NCI-H2227 treated with DMSO at 0.1 percent for 48 hours (cell line): ENCODE results near the gene PLXNB3.
"Not testable (repeated sequence)": the region's sequence is repeated elsewhere in the genome, so short reads cannot be mapped to it uniquely, and the experiment has no call there.

Source experiments
- DNase-seq: peaks from one replicate; lab custom pipeline; 2025; lab: John Stamatoyannopoulos, UW

Gene PLXNB3

DNA sequence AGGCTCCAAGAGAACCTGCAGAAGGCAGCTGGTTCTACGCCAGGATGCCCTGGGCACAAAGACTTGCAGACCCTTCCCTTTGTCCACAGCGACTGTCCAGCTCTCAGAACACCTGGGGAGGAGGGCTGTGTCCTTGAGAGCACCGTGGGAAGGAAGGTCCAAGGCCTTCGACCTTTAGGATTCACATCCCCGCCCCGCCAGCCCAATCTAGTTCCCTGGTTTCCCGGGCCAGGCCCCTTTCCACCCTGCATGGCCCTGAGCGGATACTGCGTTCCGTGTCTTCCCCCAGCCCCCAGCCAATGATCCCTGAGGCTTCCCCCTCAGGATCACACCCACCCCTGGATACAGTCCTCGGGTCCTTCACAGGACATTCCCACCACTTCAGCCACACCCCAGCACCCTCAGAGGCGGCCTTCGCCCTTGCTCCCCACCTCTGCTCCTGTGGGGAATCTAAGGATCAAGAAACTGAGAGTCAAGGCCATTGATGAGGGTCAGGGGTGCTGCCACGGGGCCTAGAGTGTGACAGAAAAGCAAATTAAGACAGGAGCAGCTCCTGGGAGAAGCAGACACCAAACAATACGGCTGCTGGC, 30.3 kb upstream of the PLXNB3 start:
- no peak for DNase-seq

DNA sequence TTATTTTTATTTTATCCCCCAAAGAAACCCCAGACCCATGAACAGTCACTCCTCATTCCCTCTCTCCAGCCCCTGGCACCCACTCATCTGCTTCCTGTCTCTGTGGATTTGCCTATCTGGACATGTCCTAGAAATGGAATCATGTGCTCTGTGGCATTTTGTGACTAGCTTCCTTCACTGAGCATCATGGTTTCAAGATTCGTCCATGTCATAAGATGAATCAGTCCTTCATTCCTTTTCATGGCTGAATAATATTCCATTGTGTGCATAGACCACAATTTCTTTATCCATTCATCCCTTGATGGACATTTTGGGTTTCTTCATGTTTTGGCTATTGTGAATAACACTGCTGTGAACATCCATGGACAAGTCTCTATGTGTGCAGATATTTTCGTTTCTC, 29.2 kb upstream of the PLXNB3 start:
- no peak for DNase-seq

DNA sequence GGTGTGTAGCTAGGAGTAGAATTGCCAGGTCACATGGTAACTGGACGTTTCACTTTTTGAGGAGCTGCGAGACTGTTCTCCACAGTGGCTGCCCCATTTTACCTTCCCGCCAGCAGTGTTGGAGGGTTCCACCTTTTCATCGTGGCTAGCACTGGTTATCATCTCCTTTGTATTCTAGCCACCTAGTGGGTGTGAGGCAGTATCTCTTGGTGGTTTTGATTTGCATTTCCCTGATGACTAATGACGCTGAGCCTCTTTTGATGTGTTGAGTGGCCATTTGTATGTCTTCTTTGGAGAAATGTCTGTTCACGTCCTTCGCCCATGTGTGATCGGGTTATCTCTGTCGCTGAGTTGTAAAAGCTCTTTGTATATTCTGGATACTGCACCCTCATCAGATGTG, 28.8 kb upstream of the PLXNB3 start:
- no peak for DNase-seq

DNA sequence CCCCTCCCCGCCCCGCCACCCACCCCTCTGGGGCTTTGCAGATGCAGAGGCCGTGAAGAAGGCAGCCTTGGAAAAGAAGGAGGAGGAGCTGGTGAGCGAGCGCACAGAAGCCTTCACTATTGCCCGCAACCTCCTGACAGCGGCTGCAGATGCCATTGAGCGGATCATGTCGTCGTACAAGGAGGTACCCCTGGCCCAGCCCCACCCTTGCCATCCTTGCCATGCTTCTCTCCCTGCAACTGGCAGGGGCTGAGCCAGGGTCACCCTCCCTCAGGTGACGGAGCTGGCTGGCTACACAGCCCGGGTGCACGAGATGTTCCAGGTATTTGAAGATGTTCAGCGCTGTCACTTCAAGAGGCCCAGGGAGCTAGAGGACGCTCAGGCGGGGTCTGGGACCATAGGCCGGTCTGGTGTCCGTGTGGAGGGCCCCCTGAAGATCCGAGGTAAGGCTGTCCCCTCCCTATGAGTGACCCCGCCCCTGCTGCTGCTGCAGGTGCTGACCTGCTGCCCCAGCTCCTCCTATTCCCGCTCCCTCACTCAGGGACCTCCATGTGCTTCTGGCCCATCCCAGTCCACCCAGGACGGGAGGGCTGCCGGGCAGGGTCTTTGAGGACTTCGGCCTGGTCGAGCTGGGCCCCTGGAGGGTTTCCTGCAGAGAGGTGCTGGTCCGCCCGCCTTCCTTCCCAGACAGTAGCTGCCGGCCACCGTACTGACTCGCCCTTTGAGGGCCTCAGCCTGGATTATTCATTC, 27.8 kb upstream of the PLXNB3 start:
- no peak for DNase-seq

DNA sequence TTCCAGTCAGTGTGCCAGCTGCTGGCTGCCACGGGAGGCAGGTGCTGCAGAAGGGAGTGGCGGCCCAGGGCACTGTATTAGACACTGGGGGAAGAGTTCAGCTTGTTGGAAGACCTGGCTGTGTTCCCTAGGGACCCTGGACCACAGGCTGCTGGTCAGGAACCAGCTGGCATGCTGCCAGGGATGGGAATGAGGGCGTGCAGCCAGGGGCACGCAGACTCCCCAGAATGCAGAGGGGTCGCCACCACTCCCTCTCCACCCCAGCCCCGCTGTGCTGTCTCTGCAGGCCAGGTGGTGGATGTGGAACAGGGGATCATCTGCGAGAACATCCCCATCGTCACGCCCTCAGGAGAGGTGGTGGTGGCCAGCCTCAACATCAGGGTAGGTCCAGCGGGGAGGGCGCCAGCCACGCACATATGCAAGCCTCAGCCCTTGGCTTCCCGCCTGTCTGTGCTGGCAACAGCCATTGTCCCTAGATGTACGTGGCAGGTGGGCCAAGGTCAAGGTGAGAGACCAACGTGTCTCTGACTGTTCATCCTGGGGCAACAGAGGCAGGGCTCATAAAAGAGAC, 27.1 kb upstream of the PLXNB3 start:
- DNase-seq: no peak

DNA sequence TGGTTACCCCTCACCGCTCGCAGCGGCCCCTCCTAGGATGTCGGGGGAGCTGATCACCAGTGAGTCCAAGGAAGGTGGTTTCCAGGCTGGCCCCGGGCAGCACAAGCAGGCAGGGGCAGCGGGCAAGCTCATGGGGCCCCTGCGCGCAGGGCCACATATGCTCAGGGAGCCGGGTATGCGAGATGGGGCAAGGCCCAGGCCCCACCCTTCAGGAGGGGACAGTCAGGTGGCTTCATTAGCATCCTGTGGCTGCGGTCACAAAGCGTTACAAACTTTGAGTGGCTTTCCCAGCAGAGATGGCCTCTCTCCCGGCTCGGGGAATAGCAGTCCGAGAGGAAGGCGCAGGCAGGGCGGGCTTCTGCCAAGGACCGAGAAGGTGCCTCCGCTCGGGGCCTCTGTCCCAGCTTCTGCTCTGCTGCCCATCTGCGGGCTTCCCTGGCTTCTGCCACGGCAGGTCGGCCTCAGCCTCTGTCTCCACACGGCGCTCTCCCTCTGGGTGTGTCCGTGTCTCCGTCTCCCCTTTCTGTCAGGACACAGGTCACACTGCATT, 25.9 kb upstream of the PLXNB3 start:
- no peak for DNase-seq

DNA sequence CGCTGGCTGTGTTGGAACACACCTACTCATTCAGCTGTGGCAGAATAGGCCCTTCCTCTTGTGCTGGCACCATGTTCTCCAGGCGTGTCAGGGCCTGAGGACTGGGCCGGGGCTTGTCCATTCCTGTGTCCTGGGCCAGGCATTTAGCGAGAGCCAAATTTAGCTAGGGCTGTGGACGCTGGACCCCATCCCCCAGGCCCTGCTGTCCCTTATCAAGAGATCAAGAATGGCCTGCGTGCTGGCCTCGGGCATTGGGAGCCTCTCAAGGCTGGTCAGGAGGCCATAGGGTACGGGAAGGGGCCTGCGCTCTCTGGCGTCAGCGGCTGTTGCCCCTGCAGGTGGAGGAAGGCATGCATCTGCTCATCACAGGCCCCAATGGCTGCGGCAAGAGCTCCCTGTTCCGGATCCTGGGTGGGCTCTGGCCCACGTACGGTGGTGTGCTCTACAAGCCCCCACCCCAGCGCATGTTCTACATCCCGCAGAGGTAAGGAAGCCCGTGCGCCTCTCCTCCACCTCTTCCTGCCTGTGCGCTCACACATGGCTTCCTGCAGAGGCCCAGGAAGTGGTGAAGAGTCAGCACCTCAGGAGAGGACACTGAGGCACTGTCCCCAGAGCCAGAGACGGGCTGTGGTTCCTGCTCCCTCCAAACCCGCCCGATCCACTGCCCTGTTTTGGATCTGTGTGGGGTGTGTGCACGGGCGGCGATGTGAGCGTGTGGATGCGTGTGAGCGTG, 24.1 kb upstream of the PLXNB3 start:
- DNase-seq: no peak

DNA sequence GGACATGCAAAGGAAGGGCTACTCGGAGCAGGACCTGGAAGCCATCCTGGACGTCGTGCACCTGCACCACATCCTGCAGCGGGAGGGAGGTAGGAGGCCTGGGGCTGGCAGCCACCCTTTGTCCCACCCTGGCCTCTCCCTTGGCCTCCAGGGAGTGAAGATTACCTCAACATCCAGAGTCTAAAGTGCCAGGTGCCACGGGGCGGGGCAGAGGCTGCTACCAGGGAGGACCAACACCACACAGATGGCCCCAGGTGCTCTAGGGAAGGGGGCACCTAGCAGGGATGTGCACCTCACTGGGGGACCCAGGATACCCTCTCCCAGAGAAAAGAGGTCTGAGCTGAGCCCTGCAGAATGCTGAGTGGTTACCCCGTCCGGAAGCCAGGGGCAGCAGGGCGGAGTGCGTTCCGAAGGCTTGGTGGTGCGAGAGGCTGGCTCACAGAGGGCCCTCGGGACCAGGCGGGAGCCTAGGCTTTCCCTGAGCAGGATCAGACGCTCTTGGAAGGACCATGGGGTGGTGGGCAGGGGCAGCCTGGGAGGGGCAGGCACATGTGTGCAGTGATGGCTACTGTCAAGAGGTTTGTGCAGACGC, 23.3 kb upstream of the PLXNB3 start:
- DNase-seq: no peak

DNA sequence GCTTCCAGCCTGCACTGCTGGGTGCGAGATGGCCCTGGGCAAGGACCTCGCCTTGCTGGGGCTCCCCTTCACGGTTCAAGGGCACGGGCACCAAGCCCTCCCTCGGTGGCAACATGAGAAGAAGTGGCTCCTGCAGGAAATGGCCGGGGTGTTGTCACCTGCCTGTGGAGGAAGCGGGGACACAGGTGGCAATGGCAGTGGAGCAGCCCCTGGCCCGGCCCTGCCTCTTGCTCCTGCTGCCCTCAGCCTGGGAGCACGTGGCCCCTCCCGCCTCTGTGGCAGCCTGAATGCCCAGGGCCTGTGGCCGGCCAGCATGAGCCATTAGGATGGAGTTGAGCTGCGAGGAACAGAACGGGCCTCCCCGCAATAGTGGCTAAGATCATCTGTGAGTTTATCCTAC, 22.6 kb upstream of the PLXNB3 start:
- no peak for DNase-seq

DNA sequence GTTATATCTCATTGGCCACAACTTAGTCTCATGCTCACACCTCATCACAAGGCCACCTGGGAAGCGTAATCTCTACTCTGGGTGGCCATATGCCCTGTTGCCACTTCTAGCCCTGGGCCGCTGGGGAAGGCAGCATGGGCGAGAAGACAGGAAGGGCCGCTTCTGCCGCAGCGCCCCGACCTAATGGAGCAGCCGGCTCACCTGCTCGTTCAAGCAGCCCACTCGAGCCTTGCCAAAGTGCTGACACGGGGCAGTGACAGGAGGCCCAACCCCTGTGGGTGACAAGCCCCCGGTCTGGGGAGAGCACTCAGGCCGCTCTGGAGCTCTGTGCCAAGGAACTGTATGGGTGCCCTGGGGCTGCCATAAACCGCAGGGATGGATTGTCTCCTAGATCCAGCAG, 21.9 kb upstream of the PLXNB3 start:
- DNase-seq: not testable (repeated sequence)

DNA sequence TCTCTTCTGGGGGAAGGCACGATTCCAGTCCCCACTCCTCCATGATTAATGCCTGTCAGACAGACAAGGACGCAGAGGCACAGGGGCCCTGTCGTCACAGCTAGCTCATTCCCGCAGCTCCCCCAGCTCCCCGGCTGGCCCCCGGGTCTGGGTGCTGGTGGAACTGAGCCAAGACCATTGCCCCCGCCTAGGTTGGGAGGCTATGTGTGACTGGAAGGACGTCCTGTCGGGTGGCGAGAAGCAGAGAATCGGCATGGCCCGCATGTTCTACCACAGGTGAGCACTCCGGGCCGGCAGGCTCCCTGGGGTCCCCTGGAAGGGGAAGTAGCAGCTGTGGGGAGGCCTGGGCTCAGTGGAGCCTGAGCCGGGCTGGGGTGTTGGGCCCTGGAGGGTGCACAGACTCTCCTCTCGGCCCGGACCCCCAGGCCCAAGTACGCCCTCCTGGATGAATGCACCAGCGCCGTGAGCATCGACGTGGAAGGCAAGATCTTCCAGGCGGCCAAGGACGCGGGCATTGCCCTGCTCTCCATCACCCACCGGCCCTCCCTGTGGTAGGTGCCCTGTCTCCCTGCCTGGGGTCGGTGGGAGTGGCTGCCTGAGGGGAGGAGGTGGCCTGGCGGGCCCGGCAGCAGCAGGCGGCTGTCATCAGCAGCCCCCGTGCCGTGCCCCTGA, 21.1 kb upstream of the PLXNB3 start:
- DNase-seq: not testable (repeated sequence)

DNA sequence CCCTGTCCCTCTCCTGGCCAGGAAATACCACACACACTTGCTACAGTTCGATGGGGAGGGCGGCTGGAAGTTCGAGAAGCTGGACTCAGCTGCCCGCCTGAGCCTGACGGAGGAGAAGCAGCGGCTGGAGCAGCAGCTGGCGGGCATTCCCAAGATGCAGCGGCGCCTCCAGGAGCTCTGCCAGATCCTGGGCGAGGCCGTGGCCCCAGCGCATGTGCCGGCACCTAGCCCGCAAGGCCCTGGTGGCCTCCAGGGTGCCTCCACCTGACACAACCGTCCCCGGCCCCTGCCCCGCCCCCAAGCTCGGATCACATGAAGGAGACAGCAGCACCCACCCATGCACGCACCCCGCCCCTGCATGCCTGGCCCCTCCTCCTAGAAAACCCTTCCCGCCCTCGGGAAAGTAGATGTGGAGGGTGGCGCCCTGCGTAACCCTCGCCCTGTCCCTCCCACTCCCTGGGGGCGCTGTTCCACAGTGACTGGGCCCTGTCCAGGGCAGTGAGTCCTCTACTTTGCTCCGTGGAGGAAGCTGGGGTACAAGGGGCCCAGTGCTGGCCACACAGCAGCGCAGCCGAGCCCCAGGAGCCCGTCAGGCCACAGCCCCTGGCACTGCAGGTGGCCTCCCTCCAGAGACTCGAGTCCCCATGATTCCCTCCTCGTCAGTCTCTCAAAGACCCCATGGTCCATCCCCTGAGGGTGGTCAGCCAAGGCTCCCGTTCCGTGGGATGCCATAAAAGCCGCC, 20.4 kb upstream of the PLXNB3 start:
- DNase-seq: not testable (repeated sequence)

DNA sequence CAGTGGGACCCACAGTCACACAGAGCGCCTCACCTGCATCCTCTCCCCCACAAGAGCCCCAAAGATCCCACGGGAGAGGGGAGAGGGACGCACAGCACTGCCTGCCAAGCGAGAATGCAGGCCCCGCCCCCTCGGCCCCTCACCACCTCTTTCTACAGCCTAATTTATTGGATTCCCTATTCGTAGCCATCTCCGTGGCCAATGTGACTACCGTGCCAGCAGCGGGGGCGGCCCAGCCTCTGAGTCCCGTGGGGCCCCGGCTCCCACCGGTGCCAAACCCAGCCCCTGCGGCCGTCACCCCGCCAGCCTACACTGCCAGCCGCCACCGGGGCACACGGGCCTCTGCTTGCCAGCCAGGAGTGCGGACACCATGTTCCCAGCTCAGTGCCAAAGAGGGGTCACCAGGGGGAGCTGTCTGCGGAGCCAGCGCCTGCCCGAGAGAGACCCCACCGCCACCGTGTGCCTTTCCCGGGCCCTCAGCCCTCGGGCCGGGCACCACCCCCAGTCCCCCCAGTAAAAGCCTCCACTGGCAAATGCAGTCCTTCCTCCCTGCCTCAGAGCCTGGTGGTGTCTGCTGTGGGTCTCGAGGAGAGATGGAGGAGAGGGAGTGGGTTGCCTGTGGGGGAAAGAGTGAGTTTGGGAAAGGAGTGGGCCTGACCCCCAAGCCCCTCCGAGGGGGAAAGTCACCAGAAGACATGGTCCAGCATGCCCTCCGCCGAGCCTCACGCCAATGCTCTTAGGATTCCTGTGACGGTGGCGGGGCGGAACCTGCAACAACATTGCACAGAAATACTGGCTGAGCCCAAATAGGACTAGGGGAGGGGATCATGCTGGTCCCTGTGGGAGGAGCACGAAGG, 19.6 kb upstream of the PLXNB3 start:
- no peak for DNase-seq

DNA sequence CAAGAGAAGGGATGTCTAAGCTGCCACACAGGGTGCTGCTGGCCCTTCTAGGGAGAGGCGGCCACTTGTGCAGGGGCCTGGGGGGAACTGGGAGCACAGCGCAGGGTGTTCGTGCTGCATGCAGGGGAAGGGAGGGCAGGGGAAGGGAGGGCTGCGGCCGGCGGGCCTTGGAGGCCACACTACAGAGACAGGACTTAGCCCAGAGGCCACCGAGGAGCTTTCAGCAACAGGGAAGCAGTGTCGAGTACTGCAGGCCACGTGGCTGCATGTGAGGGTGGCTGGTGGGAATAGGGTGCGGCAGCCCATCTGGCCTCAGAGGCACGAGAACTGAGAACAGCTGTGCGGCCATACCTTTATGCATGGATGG, 19.0 kb upstream of the PLXNB3 start:
- not testable (repeated sequence) for DNase-seq

DNA sequence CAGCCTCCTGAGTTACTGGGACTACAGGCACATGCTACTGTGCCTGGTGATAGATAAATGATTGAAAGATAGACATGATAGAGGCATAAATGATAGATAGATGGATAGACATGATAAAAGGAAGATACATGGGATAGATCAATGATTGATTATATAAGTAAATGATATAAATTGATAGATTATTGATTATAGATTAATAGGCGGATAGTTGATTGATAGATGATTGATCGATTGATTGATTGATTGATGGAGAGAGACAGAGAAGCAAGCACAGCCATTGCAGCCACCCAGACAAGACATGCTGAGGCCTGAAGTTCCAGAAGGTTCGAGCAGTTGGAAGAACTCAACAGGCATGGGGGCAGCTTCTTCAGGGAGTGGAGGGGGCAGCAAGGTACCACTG, 17.7 kb upstream of the PLXNB3 start:
- DNase-seq: no peak

DNA sequence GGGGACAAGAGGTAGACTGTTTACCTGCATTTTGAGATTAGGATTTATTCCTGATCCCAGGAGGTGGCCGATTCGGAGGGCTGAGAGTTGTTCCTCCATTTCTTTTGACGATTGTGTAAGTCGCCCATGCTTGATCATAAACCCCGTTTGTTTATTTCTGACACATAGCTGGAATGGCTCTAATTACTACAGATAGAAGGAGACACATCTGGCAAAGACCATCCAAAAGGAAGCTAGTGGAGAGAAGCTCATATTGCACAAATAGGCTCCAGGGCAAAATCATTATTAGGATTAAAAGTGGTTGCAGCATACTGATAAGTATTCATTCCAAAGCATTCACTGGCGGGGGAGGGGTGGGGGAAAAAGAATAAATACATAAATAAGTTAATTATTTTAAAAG, 17.1 kb upstream of the PLXNB3 start:
- DNase-seq: not testable (repeated sequence)

DNA sequence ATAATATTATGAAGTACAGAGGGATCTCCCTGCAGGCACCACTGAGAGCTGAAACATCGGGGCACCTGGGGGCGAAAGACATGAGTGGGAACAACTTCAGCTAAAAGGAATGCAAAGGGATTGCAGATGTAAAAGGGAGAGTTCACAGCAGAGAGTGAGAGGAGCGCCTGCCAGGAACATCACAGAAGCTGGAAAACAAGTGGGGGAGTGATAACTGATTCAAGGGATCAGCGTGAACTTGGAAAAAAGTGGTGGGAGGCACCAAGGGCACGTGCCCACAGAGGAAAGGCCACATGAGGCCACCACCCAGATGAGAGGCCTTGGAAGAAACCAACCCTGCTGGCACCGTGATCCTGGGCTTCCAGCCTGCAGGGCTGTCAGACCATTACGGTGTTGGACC, 15.0 kb upstream of the PLXNB3 start:
- DNase-seq: not testable (repeated sequence)

DNA sequence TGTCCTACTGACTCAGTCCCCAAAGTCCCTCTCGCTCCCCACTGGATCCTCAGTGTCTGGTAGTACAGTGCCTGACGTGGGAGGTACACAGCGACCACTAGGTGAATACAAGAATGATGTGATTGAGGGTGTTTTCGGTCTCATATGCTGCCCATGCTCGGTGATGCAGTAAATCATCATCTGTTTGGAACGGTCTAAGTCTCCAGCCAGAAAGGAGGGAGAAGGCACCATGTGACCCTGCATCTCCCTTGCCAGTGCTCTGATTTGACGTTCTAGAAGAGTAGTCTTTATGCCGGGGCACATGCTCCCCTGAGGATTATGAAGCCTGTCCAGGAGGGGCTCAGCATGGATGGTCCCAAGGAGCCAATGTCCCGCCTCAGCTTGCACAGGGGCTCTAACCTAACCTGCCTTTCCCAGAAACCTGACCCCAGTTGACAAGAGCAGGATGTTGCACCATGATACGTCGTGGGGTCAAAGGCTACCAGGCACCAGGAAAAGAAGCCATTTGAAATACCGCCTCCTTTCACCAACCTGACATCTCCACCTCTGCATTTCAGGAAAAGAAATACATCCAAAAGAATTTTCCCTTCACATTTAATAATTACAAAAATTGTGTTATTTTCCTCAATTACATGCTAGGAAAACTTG, 13.8 kb upstream of the PLXNB3 start:
- no peak for DNase-seq

DNA sequence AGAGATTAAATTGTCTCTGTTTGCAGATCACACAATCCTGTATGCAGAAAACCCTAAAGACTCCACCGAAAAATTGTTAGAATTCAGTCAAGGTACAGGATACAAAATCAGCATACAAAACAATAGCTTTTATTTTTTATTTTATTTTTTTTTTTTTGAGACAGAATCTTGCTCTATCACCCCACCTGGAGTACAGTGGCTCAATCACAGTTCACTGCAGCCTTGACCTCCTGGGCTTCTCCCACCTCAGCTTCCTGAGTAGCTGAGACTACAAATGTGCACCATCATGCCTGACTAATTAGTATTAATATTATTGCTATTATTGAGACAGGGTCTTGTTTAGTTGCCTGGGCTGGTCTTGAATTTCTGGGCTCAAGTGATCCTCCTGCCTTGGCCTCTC, 8.9 kb upstream of the PLXNB3 start:
- DNase-seq: no peak

DNA sequence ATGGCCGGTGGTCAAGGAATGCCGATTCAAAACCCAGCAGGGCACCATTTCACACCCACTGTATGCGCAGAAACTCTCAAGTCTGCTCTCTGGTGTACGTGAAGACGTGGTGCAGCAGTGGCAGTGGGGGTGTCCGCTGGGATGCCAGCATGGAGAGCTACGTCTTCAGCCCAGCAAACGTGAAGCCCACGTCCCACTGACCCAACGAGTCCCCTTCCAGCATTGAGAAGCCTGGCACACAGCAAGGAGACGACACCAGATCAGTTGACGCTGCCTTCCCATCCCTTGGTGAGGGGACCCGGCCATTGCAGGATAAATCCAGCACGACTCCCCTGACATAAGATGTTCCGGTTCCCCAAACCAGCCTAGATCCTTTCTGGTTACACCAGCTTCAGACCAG, 2.2 kb upstream of the PLXNB3 start:
- no peak for DNase-seq
